GM18951 (cell line): ENCODE measurements around the gene HIPK2.

ENCODE experiments used
- POLR2A ChIP-seq: IDR thresholded peaks from 4 replicates; pipeline ENCODE4 v1.6.1; 2011; ENCODE audit warnings: mild to moderate bottlenecking; ENCODE audit not compliant: insufficient read length, insufficient read depth; ENCODE audit errors: extremely low read depth
- in situ Hi-C: fragments of 300-500 bp; cut with MboI; formaldehyde crosslinking; loops from one replicate; pipeline ENCODE4 v1.12.0; 2022; ENCODE audit warnings: low sequenced_read_pairs, mixed read lengths, inconsistent platforms; ENCODE audit not compliant: unreplicated experiment

The HIPK2 gene

GRCh38 chr7:139777948-139778841, at the start of gene HIPK2:
Gene HIPK2 (minus strand): TSS chr7:139777998. CDS start chr7:139777623, 375 bp downstream.
- peak; percentile 54 for TF ChIP-seq POLR2A
- in situ Hi-C loops = loop anchor here (10.0 kb wide), 1 partner anchor 133 kb away; no protein-coding TSS in a partner anchor

GRCh38 chr7:139827042-139827441, 49.2 kb upstream of the HIPK2 start:
- in situ Hi-C loops = no loop called here
- TF ChIP-seq POLR2A = no peak

- TF ChIP-seq POLR2A = no peak
- in situ Hi-C loops = no loop called here
Measured at GRCh38 chr7:139825666-139826290, 48.0 kb upstream of the HIPK2 start.

- TF ChIP-seq POLR2A = no peak
- in situ Hi-C loops = no loop called here
Measured at GRCh38 chr7:139823959-139824521, 46.2 kb upstream of the HIPK2 start.

- in situ Hi-C loops = no loop called here
- TF ChIP-seq POLR2A = no peak
Measured at GRCh38 chr7:139822855-139823254, 45.1 kb upstream of the HIPK2 start.

GRCh38 chr7:139821349-139822105, 43.7 kb upstream of the HIPK2 start:
- in situ Hi-C loops = no loop called here
- TF ChIP-seq POLR2A = no peak

- TF ChIP-seq POLR2A = no peak
- in situ Hi-C loops = no loop called here
Measured at GRCh38 chr7:139820089-139820488, 42.3 kb upstream of the HIPK2 start.

GRCh38 chr7:139817249-139817648, 39.5 kb upstream of the HIPK2 start:
- no peak for TF ChIP-seq POLR2A

GRCh38 chr7:139813689-139814088, 35.9 kb upstream of the HIPK2 start:
- TF ChIP-seq POLR2A = no peak

More at GRCh38 chr7:139817249-139817648, 39.5 kb upstream of the HIPK2 start:
- in situ Hi-C loops = no loop called here

GRCh38 chr7:139813151-139813550, 35.4 kb upstream of the HIPK2 start:
- TF ChIP-seq POLR2A = no peak
- in situ Hi-C loops = no loop called here

More at GRCh38 chr7:139813689-139814088, 35.9 kb upstream of the HIPK2 start:
- in situ Hi-C loops = no loop called here

GRCh38 chr7:139811066-139811465, 33.3 kb upstream of the HIPK2 start:
- in situ Hi-C loops = no loop called here
- TF ChIP-seq POLR2A = no peak

- no peak for TF ChIP-seq POLR2A
- in situ Hi-C loops = no loop called here
Measured at GRCh38 chr7:139808846-139809442, 31.1 kb upstream of the HIPK2 start.
